ENCODE results near the gene RFT1.

The RFT1 gene

DNA sequence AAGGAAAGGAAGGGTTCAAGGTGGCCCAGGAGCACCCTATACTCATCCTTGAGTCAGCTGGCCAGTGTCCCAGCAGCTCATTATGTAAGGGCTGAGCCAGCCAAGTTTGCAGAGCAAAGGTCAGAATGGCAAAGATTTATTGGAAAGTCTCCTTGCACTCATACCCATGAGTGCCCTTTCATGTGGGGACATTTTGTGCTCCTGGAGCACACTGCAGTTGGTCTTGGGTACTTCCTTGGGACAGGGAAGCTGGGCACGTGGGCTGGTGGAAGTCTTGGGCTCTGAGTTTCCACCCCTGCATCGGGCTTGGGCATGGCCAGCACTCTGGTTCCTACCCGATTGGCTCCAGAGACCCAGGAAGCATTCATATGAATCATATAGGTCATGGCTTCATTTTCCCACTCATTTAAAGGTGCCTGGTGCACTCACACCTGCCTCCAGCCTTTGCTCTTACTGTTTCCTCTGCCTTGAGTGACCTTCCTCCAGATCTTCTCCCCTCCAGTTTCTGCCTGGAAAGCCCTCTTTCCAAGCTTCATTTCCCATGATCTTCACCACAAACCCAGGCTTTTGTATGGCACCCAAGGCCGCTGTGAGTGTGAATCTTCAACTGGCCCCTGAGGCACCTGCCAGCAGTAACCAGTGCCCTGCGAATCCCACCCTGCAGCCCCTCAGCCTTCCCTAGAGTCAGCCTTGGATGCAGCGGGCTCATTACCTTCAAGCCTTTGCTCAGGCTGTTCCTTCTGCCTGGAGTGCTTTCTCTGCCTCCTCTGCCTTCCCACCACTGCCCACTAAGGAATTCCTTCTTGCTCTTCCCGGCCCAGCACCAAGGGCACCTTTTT is 20.2 kb upstream of the RFT1 start:
- no peak for DNase-seq (ENCODE audit: low read depth)

DNA sequence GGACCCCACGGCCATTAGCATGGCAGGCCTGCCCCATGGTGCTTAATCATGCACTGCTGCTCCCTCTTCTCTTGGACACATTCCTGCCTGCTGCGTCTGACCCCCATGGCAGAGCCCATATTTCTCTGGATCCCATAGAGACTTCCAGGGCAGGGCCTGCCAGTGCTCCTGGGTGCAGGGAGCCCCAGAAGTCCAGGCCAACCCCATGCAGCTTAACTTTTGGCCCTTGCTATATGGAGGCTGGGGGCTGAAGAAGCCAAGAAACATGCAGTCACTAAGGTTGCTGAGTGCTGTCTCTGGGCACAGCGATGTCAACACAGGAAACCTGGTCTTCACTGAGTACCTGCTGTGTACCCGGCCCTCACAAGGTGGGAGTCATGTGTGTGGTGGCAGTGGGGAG is 19.5 kb upstream of the RFT1 start:
- no peak for DNase-seq (ENCODE audit: low read depth)

- no peak for DNase-seq (ENCODE audit: low read depth)
Measured at GRCh38 chr3:53149006-53149690, 18.9 kb upstream of the RFT1 start.

- DNase-seq (ENCODE audit: low read depth), result no peak
Measured at GRCh38 chr3:53147903-53148400, 17.7 kb upstream of the RFT1 start.

DNA sequence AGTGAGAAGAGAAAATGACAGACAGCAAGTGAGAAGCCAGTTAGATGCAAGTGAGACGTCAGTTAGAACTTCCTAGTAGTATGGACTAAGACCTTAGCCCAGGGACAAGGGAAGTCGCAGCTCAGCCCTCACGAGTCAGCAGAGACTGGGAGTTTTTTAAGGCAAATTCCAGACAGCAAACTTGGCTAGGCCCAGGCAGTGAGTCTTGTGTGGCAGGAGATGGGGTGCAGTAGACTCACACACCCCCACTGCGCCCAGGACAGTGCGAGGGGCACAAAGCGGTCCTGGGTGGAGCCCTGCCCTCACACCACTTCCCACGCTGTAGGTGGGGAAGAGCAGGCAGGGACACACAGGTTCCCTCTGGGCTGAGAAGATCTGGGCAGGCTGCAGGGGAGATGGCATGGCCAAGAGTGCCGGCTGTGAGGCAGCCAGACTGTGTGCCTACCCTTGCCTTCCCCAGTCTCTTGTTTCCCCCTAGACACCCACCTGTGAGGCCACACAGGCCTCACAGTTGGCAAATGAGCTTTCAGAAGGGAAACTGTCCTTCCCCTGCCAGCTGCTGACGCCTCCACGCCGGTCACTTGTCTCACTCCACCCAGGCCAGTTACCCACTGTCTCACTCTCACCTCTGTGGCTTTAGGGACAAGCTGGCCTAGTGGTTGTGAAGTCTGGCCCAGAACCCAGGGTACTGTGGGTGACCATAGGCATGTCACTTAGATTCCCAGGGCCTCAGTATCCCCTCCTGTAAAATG is 17.1 kb upstream of the RFT1 start:
- no peak for DNase-seq (ENCODE audit: low read depth)

- DNase-seq (ENCODE audit: low read depth), result no peak
Measured at GRCh38 chr3:53146319-53146891, 16.2 kb upstream of the RFT1 start.

DNA sequence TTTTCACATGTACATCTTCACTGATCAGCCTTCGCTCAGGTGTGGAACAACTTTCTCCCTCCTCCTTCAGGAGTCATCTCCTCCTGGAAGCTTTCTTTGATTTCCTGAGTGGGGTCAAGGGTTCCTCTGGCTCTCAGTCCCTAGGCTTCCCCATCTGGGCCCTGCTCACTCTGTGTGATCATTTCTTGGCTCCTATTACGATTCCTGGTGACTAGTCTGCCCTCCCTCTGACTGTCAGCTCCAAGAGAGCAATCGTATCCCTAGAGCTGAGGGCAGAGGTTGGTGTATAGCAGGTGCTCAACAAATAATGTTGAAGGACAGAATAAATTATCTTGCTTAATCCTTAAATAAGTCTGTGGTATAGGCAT is 15.5 kb upstream of the RFT1 start:
- no peak for DNase-seq (ENCODE audit: low read depth)

GRCh38 chr3:53144862-53145712 is 14.9 kb upstream of the RFT1 start:
- DNase-seq (ENCODE audit: low read depth), result no peak

GRCh38 chr3:53144446-53144845 is 14.2 kb upstream of the RFT1 start:
- DNase-seq (ENCODE audit: low read depth), result no peak

GRCh38 chr3:53142986-53143385 is 12.8 kb upstream of the RFT1 start:
- DNase-seq (ENCODE audit: low read depth), result no peak

DNA sequence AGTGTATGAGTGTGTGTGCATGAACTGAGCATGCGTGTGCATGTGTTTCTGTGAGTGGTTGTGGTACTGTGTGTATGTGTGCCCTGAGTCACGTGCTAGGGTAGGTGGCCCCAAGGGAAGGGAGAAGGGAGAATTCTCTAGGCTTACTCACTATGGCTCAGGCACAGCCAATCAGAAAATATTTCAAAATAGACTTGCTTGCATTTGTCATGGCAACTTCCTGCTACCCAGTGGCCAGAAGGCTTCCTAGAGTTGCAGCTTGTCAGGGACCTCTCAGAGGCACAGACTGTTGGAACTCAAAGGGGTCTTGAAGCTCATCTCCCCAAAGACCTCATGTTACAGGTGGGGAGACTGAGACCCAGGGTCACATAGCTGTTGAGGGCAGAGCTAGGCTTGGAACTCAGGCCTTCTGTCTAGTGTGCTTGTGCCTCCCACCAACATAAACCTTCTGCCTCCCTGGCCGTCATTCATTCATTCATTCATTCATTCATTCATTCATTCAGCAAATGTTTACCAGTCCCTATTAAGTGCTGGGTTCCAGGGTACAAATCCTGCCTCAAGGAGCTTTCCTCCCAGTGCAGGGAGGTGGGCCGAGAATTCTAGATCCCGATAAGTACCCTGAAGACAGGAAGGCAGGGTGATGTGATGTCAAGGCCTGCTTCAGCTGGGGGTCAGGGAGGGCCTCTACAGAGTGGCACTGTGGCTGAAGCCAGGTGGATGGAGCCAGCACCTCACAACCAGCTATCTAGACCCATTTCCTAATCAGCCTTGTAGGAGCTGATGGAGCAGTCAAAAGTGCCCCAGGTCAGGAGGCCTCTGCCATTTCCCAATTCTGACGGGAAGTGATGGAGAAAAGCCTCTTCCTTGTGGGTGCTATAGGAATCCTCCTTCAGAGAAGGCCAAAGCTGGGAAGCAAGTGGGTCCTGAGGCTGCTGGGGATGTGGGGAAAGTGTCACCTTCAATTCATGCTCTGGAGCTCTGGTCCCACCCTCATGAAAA is 10.9 kb upstream of the RFT1 start:
- DNase-seq (ENCODE audit: low read depth), result no peak

DNA sequence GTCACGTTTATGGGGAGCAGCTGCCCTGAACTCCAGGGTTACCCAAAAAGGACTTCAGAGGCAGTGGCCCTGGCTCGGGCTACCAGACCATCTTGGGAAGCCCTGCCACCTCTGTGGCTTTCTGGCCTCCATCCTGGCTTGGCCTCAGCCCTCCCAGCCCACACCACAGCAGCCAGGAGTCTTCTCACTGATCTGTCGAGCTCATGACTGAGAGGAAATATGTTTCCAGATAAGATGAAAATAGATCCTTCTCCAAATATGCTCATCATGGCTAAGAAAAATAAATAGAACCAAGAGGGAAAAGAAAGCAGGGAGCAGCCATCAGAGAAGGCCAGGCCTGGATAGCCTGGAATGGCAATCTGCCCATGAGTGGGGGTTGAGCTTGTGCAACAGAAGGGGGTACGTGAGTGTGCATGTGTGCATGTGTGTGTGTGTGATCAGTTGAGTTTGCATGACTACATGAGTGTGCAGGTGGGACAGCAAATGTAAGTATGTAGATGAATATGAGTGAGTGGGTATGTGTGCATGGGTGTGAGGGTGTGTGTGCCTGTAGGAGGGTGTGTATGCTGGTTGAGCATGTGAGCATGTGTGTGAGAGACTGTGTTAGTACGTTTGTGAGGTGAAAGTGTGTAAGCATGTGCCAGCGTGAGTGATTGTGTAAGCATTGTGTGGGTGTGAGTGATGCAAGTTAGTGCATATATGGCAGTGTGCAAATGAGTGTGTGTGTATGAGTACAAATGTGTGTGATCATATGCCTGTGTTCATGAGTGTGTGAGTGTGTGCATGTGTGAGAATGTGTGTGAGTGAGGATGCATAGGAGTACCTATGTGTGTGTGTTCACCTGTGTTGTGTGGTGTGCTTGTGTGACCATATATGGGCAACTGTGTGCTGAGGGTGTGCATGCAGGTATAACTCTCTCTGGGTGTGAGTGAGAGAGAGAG is 9.9 kb upstream of the RFT1 start:
- DNase-seq (ENCODE audit: low read depth), result no peak

DNA sequence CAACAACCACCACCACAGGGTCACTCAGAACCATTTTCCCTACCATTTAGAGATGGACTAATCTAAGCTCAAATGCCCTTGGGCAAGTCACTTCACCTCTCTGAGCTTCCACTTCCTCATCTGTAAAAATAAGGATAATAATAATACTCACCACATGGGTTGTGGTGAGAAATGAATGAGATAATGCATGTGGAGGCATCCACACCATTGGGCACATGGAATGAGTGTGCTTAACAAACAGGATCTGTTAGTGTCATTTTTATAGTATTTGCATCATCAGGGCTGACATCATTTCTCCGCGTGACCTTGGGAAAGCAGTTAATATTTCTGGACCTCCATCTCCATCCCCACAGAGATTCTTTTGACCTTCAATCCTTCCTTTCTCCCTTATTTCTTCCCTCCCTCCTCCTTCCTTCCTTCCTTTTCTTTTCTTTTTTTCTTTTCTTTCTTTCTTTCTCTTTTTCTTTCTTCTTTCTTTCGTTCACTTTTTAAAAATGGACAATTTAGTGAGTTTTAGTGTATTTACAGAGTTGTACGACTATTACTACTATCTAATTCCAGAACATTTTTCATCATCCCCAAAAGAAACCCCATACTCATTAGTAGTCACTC is 7.7 kb upstream of the RFT1 start:
- DNase-seq (ENCODE audit: low read depth), result no peak

DNA sequence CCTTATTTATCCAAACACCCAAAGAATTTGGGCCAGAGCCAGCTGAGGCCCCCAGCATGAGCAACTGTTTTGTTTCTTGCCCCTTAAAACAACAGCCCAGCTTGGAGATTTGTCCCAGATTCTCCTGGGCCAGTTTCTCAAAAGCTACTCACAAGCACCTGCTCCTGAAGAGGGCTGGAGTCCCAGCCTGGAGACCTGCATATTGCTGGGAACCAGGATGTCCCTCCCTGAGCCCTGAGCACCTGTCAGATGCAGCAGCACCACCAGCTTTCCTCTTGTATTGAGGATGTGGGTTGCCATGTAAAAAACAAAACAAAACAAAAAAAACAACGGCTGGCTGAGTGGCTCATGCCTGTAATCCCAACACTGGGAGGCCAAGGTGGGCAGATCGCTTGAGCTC is 7.0 kb upstream of the RFT1 start:
- DNase-seq (ENCODE audit: low read depth), result no peak

DNA sequence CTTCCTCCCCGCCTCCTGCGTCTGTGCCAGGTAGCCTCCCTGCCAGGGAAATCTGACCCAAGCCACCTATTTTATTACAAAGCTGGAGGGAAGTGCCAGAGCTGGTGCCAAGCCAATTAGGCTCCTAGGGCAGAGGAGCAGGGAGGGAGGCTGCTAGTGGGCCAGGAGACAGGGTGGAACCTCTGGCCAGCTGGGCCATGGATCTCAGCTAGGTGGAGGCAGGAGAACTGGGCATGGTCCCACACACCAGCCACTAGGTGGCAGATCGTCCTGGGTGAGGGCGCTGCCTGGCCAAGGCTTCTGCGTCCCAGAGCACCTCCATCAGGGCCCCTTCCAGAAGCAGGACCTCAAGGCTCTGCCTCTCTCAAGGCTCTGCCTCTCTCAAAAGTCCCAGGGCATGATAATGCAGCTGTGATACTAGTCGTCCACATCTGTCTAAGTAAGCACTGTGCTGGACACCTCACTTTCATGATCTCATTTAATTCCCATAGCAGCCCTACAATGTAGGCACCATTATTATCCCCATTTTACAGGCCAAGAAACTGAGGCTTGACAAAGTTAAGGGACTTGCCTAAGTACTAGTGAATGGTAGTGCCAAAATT is 4.5 kb upstream of the RFT1 start:
- DNase-seq (ENCODE audit: low read depth), result peak; percentile 51

GRCh38 chr3:53132347-53132746 is 2.1 kb upstream of the RFT1 start:
- DNase-seq (ENCODE audit: low read depth), result no peak

DNA sequence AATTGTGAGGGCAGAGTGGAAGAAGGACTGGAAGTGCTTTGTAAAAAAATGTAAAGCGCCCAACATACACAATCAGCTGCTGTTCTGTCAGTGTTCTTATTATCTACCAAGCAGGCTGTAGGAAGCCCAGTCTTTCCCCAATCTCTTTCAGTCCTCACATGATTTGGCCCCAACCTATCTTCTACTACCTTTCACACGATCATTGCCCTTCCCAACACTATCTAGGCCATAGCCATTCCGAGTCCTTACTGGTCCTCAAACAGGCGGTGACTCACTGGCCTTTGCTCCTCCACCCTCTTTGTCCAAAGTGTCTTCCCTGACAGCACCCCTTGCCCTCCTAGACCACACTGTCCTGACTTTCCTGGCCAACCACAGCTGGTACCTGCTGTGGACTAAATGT is 861 bp upstream of the RFT1 start:
- no peak for DNase-seq (ENCODE audit: low read depth)

GRCh38 chr3:53129344-53129743 is 891 bp downstream of the RFT1 start:
- DNase-seq (ENCODE audit: low read depth), result no peak
